Neural progenitor cell (in vitro differentiated cells): ENCODE results near the gene CLMP. TPM values are rescaled to one million over a fixed set of nuclear protein-coding genes. Genes with fewer than 3 reads are reported as not detected.

Experiments
- DNase-seq: peaks from one replicate; pipeline ENCODE4 v3.0.0-alpha.2; 2016; ENCODE audit warnings: low spot score
- H2AFZ ChIP-seq: fragments of 200-600 bp; sonication (generic); replicated peaks from 2 replicates; pipeline ENCODE4 v1.6.1; 2016; ENCODE audit warnings: antibody characterized with exemption
- H3F3A ChIP-seq: fragments of 200-600 bp; sonication (generic); 2 replicates; pipeline ENCODE4 v1.6.1; 2016; ENCODE audit warnings: antibody characterized with exemption, low read depth
- H3K27ac ChIP-seq: fragments of 200-600 bp; sonication (generic); 2 replicates; pipeline ENCODE4 v1.5.1; 2016; ENCODE audit warnings: mild to moderate bottlenecking
- H3K27me3 ChIP-seq: fragments of 200-600 bp; sonication (generic); 2 replicates; pipeline ENCODE4 v1.6.1; 2016; ENCODE audit warnings: mild to moderate bottlenecking, moderate library complexity
- H3K36me3 ChIP-seq: fragments of 200-600 bp; sonication (generic); 2 replicates; pipeline ENCODE4 v1.5.1; 2016
- H3K4me1 ChIP-seq: fragments of 200-600 bp; sonication (generic); 2 replicates; pipeline ENCODE4 v1.6.1; 2016; ENCODE audit warnings: mixed run types
- H3K4me2 ChIP-seq: fragments of 200-600 bp; sonication (generic); 2 replicates; pipeline ENCODE4 v1.6.1; 2016
- H3K4me3 ChIP-seq: fragments of 200-600 bp; sonication (generic); 2 replicates; pipeline ENCODE4 v1.5.1; 2016
- H3K79me2 ChIP-seq: fragments of 200-600 bp; sonication (generic); 2 replicates; pipeline ENCODE4 v1.6.1; 2016; ENCODE audit warnings: low read depth
- H3K9ac ChIP-seq: fragments of 200-600 bp; sonication (generic); 2 replicates; pipeline ENCODE4 v1.6.1; 2016
- H3K9me3 ChIP-seq: fragments of 200-600 bp; sonication (generic); 2 replicates; pipeline ENCODE4 v1.5.1; 2016; ENCODE audit warnings: low read depth
- H4K20me1 ChIP-seq: fragments of 200-600 bp; sonication (generic); 2 replicates; pipeline ENCODE4 v1.6.1; 2016; ENCODE audit warnings: low read depth
- H3K27ac Mint-ChIP-seq: 3 replicates; pipeline ENCODE4 v1.8.0; 2021; ENCODE audit warnings: mixed read lengths
- H3K27me3 Mint-ChIP-seq: 2 replicates; pipeline ENCODE4 v1.8.0; 2022; ENCODE audit warnings: low read depth, mild to moderate bottlenecking, inconsistent platforms, moderate library complexity, mixed read lengths; ENCODE audit not compliant: insufficient read depth
- H3K36me3 Mint-ChIP-seq: 3 replicates; pipeline ENCODE4 v1.8.0; 2021; ENCODE audit warnings: mixed read lengths
- H3K4me1 Mint-ChIP-seq: 3 replicates; pipeline ENCODE4 v1.8.0; 2021; ENCODE audit warnings: mixed read lengths
- H3K4me3 Mint-ChIP-seq: 3 replicates; pipeline ENCODE4 v1.8.0; 2021; ENCODE audit warnings: mild to moderate bottlenecking, moderate library complexity, mixed read lengths
- H3K9me3 Mint-ChIP-seq: 3 replicates; pipeline ENCODE4 v1.8.0; 2020; ENCODE audit warnings: mixed read lengths
- CTCF ChIP-seq: fragments of 200-600 bp; sonication (generic); IDR thresholded peaks from 2 replicates; pipeline ENCODE4 v1.5.1; 2017; ENCODE audit warnings: antibody characterized with exemption, mild to moderate bottlenecking
- EZH2 ChIP-seq: fragments of 200-600 bp; sonication (generic); IDR thresholded peaks from 2 replicates; pipeline ENCODE4 v1.6.1; 2017; ENCODE audit warnings: antibody characterized with exemption, mild to moderate bottlenecking, moderate library complexity
- EZH2phosphoT487 ChIP-seq: fragments of 200-600 bp; sonication (generic); IDR thresholded peaks from 2 replicates; pipeline ENCODE4 v1.6.1; 2017; ENCODE audit warnings: antibody characterized with exemption
- total RNA-seq: library from RNA; depleted of rRNA; stranded (reverse); fragments of >200 nt; gene quantifications from 2 replicates; pipeline ENCODE4 v1.2.3, GENCODE V29; 2015; ENCODE audit warnings: low replicate concordance

The CLMP gene
- total RNA-seq, 1 donor from 2014 or later = 10.7 TPM

GRCh38 chr11:123034597-123034996, 160.5 kb downstream of the CLMP start:
- H3K4me2 ChIP-seq = no peak overlapping the region
- no peaks in the 10 kb centered on the region for H3K9me3 ChIP-seq
- no peak overlapping the region for H3K4me3 ChIP-seq
- H4K20me1 ChIP-seq = no peaks in the 10 kb centered on the region
- H2AFZ ChIP-seq = no peak overlapping the region
- H3K79me2 ChIP-seq = no peaks in the 10 kb centered on the region
- no peaks in the 10 kb centered on the region for H3K36me3 ChIP-seq
- H3F3A ChIP-seq = no peaks in the 10 kb centered on the region
- no peak overlapping the region for H3K9ac ChIP-seq
- TF ChIP-seq EZH2phosphoT487 = no peak
- TF ChIP-seq EZH2 = no peak
- no peak for TF ChIP-seq CTCF
- no peaks in the 10 kb centered on the region for H3K4me1 Mint-ChIP-seq
- no peak overlapping the region for H3K27ac ChIP-seq
- H3K27me3 Mint-ChIP-seq = peaks cover 4% of the 10 kb centered on the region
- no peak for DNase-seq
- no peaks in the 10 kb centered on the region for H3K9me3 Mint-ChIP-seq
- H3K27me3 ChIP-seq = no peaks in the 10 kb centered on the region
- H3K27ac Mint-ChIP-seq = no peak overlapping the region
- H3K4me3 Mint-ChIP-seq = no peak overlapping the region
- H3K4me1 ChIP-seq = no peaks in the 10 kb centered on the region
- no peaks in the 10 kb centered on the region for H3K36me3 Mint-ChIP-seq

- Mint-ChIP-seq H3K4me1 (no peaks in the 10 kb centered on the region), H3K36me3 (no peaks in the 10 kb centered on the region), H3K4me3 (no peak overlapping the region), H3K27ac (no peak overlapping the region), H3K9me3 (no peaks in the 10 kb centered on the region), H3K27me3 (peaks cover 4% of the 10 kb centered on the region)
- H3K36me3 ChIP-seq = no peaks in the 10 kb centered on the region
- DNase-seq = peak; percentile 23
- H3K4me2 ChIP-seq = no peak overlapping the region
- H3K27me3 ChIP-seq = no peaks in the 10 kb centered on the region
- no peaks in the 10 kb centered on the region for H3F3A ChIP-seq
- H3K4me3 ChIP-seq = no peak overlapping the region
- no peak overlapping the region for H3K27ac ChIP-seq
- no peaks in the 10 kb centered on the region for H4K20me1 ChIP-seq
- H2AFZ ChIP-seq = peak overlapping the region; percentile 43
- no peaks in the 10 kb centered on the region for H3K9me3 ChIP-seq
- no peak for TF ChIP-seq EZH2
- TF ChIP-seq CTCF = peak; percentile 16
- no peak overlapping the region for H3K9ac ChIP-seq
- no peaks in the 10 kb centered on the region for H3K79me2 ChIP-seq
- no peaks in the 10 kb centered on the region for H3K4me1 ChIP-seq
These were observed 161.2 kb downstream of the CLMP start for GRCh38 chr11:123033895-123034294.

- Mint-ChIP-seq H3K4me1 (no peaks in the 10 kb centered on the region), H3K27ac (no peak overlapping the region), H3K4me3 (no peak overlapping the region), H3K36me3 (no peaks in the 10 kb centered on the region), H3K27me3 (peaks cover 2% of the 10 kb centered on the region), H3K9me3 (no peaks in the 10 kb centered on the region)
- Histone ChIP-seq H3K9ac (no peak overlapping the region), H4K20me1 (no peaks in the 10 kb centered on the region), H3K4me3 (no peak overlapping the region), H3K4me2 (no peak overlapping the region), H3K27me3 (no peaks in the 10 kb centered on the region), H3K27ac (no peak overlapping the region), H3F3A (no peaks in the 10 kb centered on the region), H2AFZ (no peak overlapping the region), H3K36me3 (no peaks in the 10 kb centered on the region), H3K4me1 (no peaks in the 10 kb centered on the region), H3K79me2 (no peaks in the 10 kb centered on the region), H3K9me3 (no peaks in the 10 kb centered on the region)
- TF ChIP-seq EZH2phosphoT487 (no peak), CTCF (no peak), EZH2 (no peak)
- no peak for DNase-seq
These were observed 164.5 kb downstream of the CLMP start for GRCh38 chr11:123030517-123030916.
